Fibroblast of skin of back (primary cell): Measurements from ENCODE around the gene TOMM40.
"Not testable (repeated sequence)": the region's sequence is repeated elsewhere in the genome, so short reads cannot be mapped to it uniquely, and the experiment has no call there.

ENCODE experiments used
- DNase-seq: peaks from one replicate; pipeline ENCODE4 v3.0.0-alpha.2; 2013

Gene TOMM40

DNA sequence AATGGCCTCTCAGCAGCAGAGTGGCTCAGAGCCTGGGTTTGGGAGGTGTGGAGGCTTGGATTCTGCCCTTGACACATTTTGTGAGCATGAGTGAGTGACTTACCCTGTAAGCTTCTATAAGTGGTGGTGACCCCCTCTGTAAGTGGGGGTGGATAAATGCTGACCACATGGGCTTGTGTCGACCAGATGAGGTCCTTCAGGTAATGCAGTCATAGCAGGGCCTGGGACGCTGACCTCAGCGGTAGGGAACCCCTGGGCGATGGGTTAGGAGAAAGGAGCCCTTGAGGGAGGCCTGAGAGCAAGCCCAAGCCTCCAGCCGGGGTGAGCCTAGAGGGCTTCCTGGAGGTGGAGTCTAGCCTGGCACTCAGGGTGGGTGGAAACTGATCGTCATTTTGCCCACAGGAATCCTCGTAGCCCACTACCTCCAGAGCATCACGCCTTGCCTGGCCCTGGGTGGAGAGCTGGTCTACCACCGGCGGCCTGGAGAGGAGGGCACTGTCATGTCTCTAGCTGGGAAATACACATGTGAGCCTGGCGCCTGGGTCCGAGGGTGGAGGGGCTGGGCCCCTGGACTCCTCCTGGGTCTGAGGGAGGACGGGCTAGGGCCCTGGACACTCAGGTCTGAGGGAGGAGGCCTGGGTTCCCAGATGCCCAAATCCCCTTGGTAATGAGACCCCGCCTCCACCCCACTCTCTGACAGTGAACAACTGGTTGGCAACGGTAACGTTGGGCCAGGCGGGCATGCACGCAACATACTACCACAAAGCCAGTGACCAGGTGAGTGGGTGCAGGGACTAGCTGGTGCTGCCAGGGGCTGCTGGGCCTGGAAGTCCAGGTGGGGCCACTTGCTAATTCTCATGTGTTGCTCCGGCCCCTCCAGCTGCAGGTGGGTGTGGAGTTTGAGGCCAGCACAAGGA lies 9.5 kb downstream of the TOMM40 start:
- DNase-seq, result no peak

- DNase-seq, result no peak
These were observed 12.2 kb downstream of the TOMM40 start for GRCh38 chr19:44903216-44903601.

DNA sequence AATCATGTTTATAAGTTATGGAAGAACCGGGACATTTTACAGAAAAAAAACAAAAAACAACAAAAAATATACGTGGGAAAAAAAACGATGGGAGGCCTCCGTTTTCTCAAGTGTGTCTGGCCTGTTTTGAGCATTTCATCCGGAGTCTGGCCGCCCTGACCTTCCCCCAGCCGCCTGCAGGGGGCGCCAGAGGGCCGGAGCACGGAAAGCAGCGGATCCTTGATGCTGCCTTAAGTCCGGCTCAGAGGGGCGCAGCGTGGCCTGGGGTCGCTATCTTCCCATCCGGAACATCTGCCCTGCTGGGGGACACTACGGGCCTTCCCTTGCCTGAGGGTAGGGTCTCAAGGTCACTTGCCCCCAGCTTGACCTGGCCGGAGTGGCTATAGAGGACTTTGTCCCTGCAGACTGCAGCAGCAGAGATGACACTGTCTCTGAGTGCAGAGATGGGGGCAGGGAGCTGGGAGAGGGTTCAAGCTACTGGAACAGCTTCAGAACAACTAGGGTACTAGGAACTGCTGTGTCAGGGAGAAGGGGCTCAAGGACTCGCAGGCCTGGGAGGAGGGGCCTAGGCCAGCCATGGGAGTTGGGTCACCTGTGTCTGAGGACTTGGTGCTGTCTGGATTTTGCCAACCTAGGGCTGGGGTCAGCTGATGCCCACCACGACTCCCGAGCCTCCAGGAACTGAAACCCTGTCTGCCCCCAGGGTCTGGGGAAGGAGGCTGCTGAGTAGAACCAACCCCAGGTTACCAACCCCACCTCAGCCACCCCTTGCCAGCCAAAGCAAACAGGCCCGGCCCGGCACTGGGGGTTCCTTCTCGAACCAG lies 12.8 kb downstream of the TOMM40 start:
- peak; percentile 40 for DNase-seq

DNA sequence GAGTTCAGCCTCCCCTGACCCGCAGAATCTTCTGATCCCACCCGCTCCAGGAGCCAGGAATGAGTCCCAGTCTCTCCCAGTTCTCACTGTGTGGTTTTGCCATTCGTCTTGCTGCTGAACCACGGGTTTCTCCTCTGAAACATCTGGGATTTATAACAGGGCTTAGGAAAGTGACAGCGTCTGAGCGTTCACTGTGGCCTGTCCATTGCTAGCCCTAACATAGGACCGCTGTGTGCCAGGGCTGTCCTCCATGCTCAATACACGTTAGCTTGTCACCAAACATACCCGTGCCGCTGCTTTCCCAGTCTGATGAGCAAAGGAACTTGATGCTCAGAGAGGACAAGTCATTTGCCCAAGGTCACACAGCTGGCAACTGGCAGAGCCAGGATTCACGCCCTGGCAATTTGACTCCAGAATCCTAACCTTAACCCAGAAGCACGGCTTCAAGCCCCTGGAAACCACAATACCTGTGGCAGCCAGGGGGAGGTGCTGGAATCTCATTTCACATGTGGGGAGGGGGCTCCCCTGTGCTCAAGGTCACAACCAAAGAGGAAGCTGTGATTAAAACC lies 13.5 kb downstream of the TOMM40 start:
- no peak for DNase-seq

GRCh38 chr19:44905437-44906160 lies 14.5 kb downstream of the TOMM40 start, which contains the start of gene APOE:
Gene APOE (plus strand): TSS chr19:44905796. CDS start chr19:44906625, 829 bp downstream.
- no peak for DNase-seq

DNA sequence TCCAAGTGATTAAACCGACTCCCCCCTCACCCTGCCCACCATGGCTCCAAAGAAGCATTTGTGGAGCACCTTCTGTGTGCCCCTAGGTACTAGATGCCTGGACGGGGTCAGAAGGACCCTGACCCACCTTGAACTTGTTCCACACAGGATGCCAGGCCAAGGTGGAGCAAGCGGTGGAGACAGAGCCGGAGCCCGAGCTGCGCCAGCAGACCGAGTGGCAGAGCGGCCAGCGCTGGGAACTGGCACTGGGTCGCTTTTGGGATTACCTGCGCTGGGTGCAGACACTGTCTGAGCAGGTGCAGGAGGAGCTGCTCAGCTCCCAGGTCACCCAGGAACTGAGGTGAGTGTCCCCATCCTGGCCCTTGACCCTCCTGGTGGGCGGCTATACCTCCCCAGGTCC lies 16.6 kb downstream of the TOMM40 start:
- no peak for DNase-seq

DNA sequence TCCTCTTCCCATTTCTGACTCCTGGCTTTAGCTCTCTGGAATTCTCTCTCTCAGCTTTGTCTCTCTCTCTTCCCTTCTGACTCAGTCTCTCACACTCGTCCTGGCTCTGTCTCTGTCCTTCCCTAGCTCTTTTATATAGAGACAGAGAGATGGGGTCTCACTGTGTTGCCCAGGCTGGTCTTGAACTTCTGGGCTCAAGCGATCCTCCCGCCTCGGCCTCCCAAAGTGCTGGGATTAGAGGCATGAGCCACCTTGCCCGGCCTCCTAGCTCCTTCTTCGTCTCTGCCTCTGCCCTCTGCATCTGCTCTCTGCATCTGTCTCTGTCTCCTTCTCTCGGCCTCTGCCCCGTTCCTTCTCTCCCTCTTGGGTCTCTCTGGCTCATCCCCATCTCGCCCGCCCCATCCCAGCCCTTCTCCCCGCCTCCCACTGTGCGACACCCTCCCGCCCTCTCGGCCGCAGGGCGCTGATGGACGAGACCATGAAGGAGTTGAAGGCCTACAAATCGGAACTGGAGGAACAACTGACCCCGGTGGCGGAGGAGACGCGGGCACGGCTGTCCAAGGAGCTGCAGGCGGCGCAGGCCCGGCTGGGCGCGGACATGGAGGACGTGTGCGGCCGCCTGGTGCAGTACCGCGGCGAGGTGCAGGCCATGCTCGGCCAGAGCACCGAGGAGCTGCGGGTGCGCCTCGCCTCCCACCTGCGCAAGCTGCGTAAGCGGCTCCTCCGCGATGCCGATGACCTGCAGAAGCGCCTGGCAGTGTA lies 17.2 kb downstream of the TOMM40 start:
- DNase-seq, result no peak

DNA sequence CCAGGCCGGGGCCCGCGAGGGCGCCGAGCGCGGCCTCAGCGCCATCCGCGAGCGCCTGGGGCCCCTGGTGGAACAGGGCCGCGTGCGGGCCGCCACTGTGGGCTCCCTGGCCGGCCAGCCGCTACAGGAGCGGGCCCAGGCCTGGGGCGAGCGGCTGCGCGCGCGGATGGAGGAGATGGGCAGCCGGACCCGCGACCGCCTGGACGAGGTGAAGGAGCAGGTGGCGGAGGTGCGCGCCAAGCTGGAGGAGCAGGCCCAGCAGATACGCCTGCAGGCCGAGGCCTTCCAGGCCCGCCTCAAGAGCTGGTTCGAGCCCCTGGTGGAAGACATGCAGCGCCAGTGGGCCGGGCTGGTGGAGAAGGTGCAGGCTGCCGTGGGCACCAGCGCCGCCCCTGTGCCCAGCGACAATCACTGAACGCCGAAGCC lies 17.8 kb downstream of the TOMM40 start:
- no peak for DNase-seq

- DNase-seq, result no peak
These were observed 18.7 kb downstream of the TOMM40 start for GRCh38 chr19:44909775-44910174.

- DNase-seq, result not testable (repeated sequence)
These were observed 20.8 kb downstream of the TOMM40 start for GRCh38 chr19:44911896-44912295.

- DNase-seq, result no peak
These were observed 21.8 kb downstream of the TOMM40 start for GRCh38 chr19:44912854-44913253.

GRCh38 chr19:44913512-44914432 lies 22.7 kb downstream of the TOMM40 start:
- DNase-seq, result not testable (repeated sequence)

DNA sequence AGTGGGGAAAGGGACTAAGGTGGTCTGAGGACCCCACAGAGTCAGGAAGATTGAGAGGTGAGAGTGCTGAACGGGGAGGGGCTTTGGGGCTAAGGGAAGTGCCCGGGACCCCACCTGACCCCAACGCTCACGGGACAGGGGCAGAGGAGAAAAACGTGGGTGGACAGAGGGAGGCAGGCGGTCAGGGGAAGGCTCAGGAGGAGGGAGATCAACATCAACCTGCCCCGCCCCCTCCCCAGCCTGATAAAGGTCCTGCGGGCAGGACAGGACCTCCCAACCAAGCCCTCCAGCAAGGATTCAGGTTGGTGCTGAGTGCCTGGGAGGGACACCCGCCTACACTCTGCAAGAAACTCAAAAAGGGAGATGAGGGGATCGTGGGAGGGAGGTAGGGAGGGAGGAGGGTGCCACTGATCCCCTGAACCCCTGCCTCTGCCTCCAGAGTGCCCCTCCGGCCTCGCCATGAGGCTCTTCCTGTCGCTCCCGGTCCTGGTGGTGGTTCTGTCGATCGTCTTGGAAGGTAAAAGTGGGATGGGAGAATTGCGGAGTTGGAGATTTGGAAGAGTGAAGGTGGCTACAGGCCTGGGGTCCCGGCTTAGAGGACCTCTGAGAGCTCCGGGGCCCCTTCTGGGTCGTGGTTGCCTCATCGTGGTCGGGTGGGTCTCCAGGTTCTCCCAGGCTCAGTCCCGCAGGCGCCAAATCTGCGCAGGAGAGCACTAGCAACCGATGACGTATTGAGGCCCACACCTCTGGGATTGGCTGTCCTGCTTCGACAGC lies 23.6 kb downstream of the TOMM40 start, which contains the start of gene APOC1:
Gene APOC1 (plus strand): TSS at position 176 of the 774 bp plus-strand sequence. CDS start 284 bp downstream, at position 460.
- DNase-seq, result peak; percentile 80

- no peak for DNase-seq
These were observed 33.2 kb downstream of the TOMM40 start for GRCh38 chr19:44924243-44924725.

GRCh38 chr19:44925114-44925891 lies 34.2 kb downstream of the TOMM40 start:
- DNase-seq, result peak; percentile 19

- DNase-seq, result not testable (repeated sequence)
These were observed 35.4 kb downstream of the TOMM40 start for GRCh38 chr19:44926245-44927077.

DNA sequence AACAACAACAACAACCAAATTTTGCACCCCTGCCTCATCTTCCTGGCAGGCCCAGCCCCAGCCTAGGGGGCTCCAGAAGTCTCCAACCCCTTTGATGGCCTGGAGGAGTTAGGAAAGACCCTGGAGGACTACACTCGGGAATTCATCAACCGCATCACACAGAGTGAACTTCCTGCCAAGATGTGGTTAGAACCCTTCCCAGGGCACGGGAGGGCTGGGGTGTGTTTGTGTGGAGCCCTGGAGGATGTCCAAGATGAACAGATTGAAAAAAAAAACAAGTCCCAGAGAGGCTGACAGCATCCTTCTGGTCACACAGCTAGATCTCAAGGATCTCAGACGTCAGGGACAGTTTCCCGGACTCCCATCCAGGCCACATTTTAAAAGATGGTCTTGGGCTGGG lies 36.7 kb downstream of the TOMM40 start:
- peak; percentile 70 for DNase-seq
